Endometrium (tissue), 2 donors: ENCODE results near the gene SERPINE3.

Source experiments
- FAIRE-seq: peaks from 2 replicates; lab custom pipeline; 2012; peaks lifted over from hg19 to GRCh38; lab: Jason Lieb, UNC
- donor health status: control.
- donor health status: control.

SERPINE3 gene

GRCh38 chr13:51329606-51330005 is 9.9 kb upstream of the SERPINE3 start:
- no peak for FAIRE-seq

GRCh38 chr13:51330791-51331190 is 8.7 kb upstream of the SERPINE3 start:
- no peak for FAIRE-seq

GRCh38 chr13:51331354-51331861 is 8.1 kb upstream of the SERPINE3 start:
- FAIRE-seq: no peak

GRCh38 chr13:51332566-51333361 is 6.7 kb upstream of the SERPINE3 start:
- no peak for FAIRE-seq

GRCh38 chr13:51333421-51333820 is 6.1 kb upstream of the SERPINE3 start:
- no peak for FAIRE-seq

GRCh38 chr13:51333826-51334225 is 5.7 kb upstream of the SERPINE3 start:
- no peak for FAIRE-seq

- FAIRE-seq: no peak
Observed at GRCh38 chr13:51336746-51337145, 2.7 kb upstream of the SERPINE3 start.

- FAIRE-seq: no peak
Observed at GRCh38 chr13:51339952-51340732, 651 bp downstream of the SERPINE3 start.

GRCh38 chr13:51341232-51341631 is 1.7 kb downstream of the SERPINE3 start:
- FAIRE-seq: no peak

- FAIRE-seq: no peak
Observed at GRCh38 chr13:51341791-51342190, 2.3 kb downstream of the SERPINE3 start.

- FAIRE-seq: no peak
Observed at GRCh38 chr13:51342706-51343105, 3.2 kb downstream of the SERPINE3 start.

- FAIRE-seq: no peak
Observed at GRCh38 chr13:51343475-51343874, 4.0 kb downstream of the SERPINE3 start.

- FAIRE-seq: no peak
Observed at GRCh38 chr13:51346397-51346796, 6.9 kb downstream of the SERPINE3 start.

GRCh38 chr13:51347099-51347498 is 7.6 kb downstream of the SERPINE3 start:
- FAIRE-seq: no peak

GRCh38 chr13:51348069-51348967 is 8.8 kb downstream of the SERPINE3 start:
- no peak for FAIRE-seq

GRCh38 chr13:51349016-51349415 is 9.5 kb downstream of the SERPINE3 start:
- no peak for FAIRE-seq

- no peak for FAIRE-seq
Observed at GRCh38 chr13:51355217-51355616, 15.7 kb downstream of the SERPINE3 start.

- FAIRE-seq: no peak
Observed at GRCh38 chr13:51357928-51358595, 18.6 kb downstream of the SERPINE3 start.

GRCh38 chr13:51359352-51359751 is 19.9 kb downstream of the SERPINE3 start:
- no peak for FAIRE-seq

GRCh38 chr13:51360489-51360888 is 21.0 kb downstream of the SERPINE3 start:
- no peak for FAIRE-seq

GRCh38 chr13:51361106-51361505 is 21.6 kb downstream of the SERPINE3 start:
- FAIRE-seq: no peak

- no peak for FAIRE-seq
Observed at GRCh38 chr13:51363625-51364024, 24.1 kb downstream of the SERPINE3 start.
